Fibroblast of mammary gland (primary cell): Measurements from ENCODE around the gene TAS2R9.

Experiments
- DNase-seq: peaks from one replicate; pipeline ENCODE4 v3.0.0-alpha.2; 2010; ENCODE audit warnings: low read depth
- H3K4me3 ChIP-seq: 2 replicates; pipeline ENCODE4 v1.5.1; 2011; ENCODE audit warnings: low read depth, mild to moderate bottlenecking, low read length, moderate library complexity; ENCODE audit not compliant: control insufficient read depth
- CTCF ChIP-seq: conservative IDR thresholded peaks from 2 replicates; pipeline ENCODE4 v1.5.1; 2011; ENCODE audit warnings: low read depth, low read length, inconsistent platforms; ENCODE audit not compliant: control insufficient read depth, insufficient read depth

Gene TAS2R9

GRCh38 chr12:10810068-10810467, at the start of gene TAS2R9:
Gene TAS2R9 (minus strand): TSS chr12:10810168. CDS start chr12:10810075, 93 bp downstream.
- no peak within 1 kb of the TSS for H3K4me3 ChIP-seq
- no peak for TF ChIP-seq CTCF
- DNase-seq = no peak

- no peak for DNase-seq
- no peak overlapping the region for H3K4me3 ChIP-seq
- TF ChIP-seq CTCF = no peak
Measured at GRCh38 chr12:10855807-10856206, 45.8 kb upstream of the TAS2R9 start.

GRCh38 chr12:10853776-10854175, 43.8 kb upstream of the TAS2R9 start:
- TF ChIP-seq CTCF = no peak
- H3K4me3 ChIP-seq = no peak overlapping the region
- no peak for DNase-seq

GRCh38 chr12:10851243-10851858, 41.4 kb upstream of the TAS2R9 start:
- H3K4me3 ChIP-seq = no peak overlapping the region
- no peak for DNase-seq
- TF ChIP-seq CTCF = no peak

GRCh38 chr12:10849425-10849878, 39.5 kb upstream of the TAS2R9 start, which contains the start of gene PRR4:
Gene PRR4 (minus strand): TSS chr12:10849475. CDS start chr12:10849437, 38 bp downstream.
- DNase-seq = no peak
- no peak for TF ChIP-seq CTCF
- H3K4me3 ChIP-seq = no peak within 1 kb of the TSS

GRCh38 chr12:10847744-10848143, 37.8 kb upstream of the TAS2R9 start:
- no peak for TF ChIP-seq CTCF
- no peak for DNase-seq
- H3K4me3 ChIP-seq = no peak overlapping the region
